ENCODE results near the gene ALLC. TPM values are rescaled to one million over a fixed set of nuclear protein-coding genes. Genes with fewer than 3 reads are reported as not detected.

Gene ALLC
- total and polyA plus RNA-seq, 4 donors, result 0.09 to 1.4 (median 0.74) TPM

DNA sequence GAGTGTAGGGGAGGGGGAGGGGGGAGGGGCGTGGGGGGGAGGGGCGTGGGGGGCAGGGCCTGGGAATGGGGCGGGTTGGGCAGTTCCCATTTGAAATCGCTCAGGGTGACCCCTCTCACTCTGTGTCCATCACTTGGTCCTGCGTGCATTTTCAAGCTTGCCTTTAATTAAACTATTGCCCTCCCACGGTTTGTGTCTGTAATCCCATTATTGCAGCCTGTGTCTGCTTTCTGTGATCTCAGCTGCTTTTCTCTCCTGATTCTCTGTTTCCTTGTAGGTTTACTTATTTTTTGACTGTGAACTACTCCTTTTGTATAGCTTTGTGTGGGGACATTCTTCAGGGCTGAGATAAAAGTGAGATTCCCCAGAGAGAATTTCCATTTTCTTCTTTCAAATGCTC is 46.7 kb downstream of the ALLC start (continued):
- TF ChIP-seq, protein P1, sequence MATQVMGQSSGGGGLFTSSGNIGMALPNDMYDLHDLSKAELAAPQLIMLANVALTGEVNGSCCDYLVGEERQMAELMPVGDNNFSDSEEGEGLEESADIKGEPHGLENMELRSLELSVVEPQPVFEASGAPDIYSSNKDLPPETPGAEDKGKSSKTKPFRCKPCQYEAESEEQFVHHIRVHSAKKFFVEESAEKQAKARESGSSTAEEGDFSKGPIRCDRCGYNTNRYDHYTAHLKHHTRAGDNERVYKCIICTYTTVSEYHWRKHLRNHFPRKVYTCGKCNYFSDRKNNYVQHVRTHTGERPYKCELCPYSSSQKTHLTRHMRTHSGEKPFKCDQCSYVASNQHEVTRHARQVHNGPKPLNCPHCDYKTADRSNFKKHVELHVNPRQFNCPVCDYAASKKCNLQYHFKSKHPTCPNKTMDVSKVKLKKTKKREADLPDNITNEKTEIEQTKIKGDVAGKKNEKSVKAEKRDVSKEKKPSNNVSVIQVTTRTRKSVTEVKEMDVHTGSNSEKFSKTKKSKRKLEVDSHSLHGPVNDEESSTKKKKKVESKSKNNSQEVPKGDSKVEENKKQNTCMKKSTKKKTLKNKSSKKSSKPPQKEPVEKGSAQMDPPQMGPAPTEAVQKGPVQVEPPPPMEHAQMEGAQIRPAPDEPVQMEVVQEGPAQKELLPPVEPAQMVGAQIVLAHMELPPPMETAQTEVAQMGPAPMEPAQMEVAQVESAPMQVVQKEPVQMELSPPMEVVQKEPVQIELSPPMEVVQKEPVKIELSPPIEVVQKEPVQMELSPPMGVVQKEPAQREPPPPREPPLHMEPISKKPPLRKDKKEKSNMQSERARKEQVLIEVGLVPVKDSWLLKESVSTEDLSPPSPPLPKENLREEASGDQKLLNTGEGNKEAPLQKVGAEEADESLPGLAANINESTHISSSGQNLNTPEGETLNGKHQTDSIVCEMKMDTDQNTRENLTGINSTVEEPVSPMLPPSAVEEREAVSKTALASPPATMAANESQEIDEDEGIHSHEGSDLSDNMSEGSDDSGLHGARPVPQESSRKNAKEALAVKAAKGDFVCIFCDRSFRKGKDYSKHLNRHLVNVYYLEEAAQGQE (IDR thresholded peaks at IDR 0.05), result no peak
- TF ChIP-seq FOXA1 (IDR thresholded peaks at IDR 0.05) (no peak), JUND (IDR thresholded peaks at IDR 0.05) (no peak)

DNA sequence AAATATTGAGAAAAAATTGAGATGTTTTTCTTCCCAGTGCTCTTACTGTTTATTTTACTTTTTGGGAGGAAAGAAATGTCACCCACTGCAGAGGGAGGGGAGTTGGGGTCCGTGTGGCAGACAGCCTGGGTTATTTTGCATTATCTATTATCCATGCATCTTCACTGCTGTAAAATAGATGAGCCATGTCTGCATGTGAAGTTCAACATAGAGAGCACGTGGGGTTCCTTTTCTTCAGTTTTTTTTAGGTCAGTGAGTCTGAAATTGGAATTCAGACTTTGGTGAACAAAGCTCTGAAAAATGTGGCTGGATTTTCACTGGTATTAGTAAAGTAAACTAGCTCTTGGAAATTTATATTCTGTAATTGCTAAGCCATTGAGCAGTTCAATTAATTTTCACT is 47.8 kb downstream of the ALLC start:
- peaks cover 0 to 6% (median 1%) of the 10 kb centered on the region in 4 donors for H3K4me1 ChIP-seq (ENCODE audit: control insufficient read depth in 4 of 4, insufficient read depth in 4 of 4, low read length in 3 of 4)
- WGBS, result 27% methylated on average over 2 of the region's 2 CpGs
- peaks cover 0 to 6% (median 2%) of the 10 kb centered on the region in 4 donors for H3K27me3 ChIP-seq (ENCODE audit: control insufficient read depth in 4 of 4, insufficient read depth in 4 of 4, low read length in 3 of 4)
- no peak overlapping the region for H3K9ac ChIP-seq (ENCODE audit: low read depth in 1 of 2, low read length in 2 of 2)
- no peak for DNase-seq (ENCODE audit: low spot score)
- peaks cover 0 to 2% (median 0%) of the 10 kb centered on the region in 4 donors for H3K36me3 ChIP-seq (ENCODE audit: control insufficient read depth in 4 of 4, insufficient read depth in 3 of 4, low read depth in 1 of 4, low read length in 3 of 4)
- H3K9me3 ChIP-seq (ENCODE audit: control insufficient read depth in 4 of 4, low read length in 3 of 4), result no peaks in the 10 kb centered on the region
- no peak overlapping the region for H3K27ac ChIP-seq (ENCODE audit: low read depth in 1 of 2, low read length in 2 of 2)
- TF ChIP-seq TAF1 (conservative IDR thresholded peaks at IDR 0.05) (no peak), EGR1 (IDR thresholded peaks at IDR 0.05; ENCODE audit: low read depth in 2 of 2) (no peak), SP1 (IDR thresholded peaks at IDR 0.05) (no peak), FOXA1 (IDR thresholded peaks at IDR 0.05) (no peak), JUND (IDR thresholded peaks at IDR 0.05) (no peak), HNF4A (conservative IDR thresholded peaks at IDR 0.05) (no peak), FOXA2 (IDR thresholded peaks at IDR 0.05) (no peak), HNF4G (IDR thresholded peaks at IDR 0.05) (no peak), RAD21 (IDR thresholded peaks at IDR 0.05) (no peak), GABPA (IDR thresholded peaks at IDR 0.05 in 1 of 2, conservative IDR thresholded peaks at IDR 0.05 in 1 of 2) (no peak), YY1 (IDR thresholded peaks at IDR 0.05) (no peak), RXRA (IDR thresholded peaks at IDR 0.05) (no peak)
- TF ChIP-seq, protein P2, sequence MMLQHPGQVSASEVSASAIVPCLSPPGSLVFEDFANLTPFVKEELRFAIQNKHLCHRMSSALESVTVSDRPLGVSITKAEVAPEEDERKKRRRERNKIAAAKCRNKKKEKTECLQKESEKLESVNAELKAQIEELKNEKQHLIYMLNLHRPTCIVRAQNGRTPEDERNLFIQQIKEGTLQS (IDR thresholded peaks at IDR 0.05), result no peak
- TF ChIP-seq, protein P3, sequence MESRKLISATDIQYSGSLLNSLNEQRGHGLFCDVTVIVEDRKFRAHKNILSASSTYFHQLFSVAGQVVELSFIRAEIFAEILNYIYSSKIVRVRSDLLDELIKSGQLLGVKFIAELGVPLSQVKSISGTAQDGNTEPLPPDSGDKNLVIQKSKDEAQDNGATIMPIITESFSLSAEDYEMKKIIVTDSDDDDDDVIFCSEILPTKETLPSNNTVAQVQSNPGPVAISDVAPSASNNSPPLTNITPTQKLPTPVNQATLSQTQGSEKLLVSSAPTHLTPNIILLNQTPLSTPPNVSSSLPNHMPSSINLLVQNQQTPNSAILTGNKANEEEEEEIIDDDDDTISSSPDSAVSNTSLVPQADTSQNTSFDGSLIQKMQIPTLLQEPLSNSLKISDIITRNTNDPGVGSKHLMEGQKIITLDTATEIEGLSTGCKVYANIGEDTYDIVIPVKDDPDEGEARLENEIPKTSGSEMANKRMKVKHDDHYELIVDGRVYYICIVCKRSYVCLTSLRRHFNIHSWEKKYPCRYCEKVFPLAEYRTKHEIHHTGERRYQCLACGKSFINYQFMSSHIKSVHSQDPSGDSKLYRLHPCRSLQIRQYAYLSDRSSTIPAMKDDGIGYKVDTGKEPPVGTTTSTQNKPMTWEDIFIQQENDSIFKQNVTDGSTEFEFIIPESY (IDR thresholded peaks at IDR 0.05), result no peak
- TF ChIP-seq, protein P4, sequence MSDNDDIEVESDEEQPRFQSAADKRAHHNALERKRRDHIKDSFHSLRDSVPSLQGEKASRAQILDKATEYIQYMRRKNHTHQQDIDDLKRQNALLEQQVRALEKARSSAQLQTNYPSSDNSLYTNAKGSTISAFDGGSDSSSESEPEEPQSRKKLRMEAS (IDR thresholded peaks at IDR 0.05), result no peak
- TF ChIP-seq, protein P1 (IDR thresholded peaks at IDR 0.05), result no peak
- H3K4me3 ChIP-seq (ENCODE audit: low read depth in 1 of 3, low read length in 3 of 3), result no peak overlapping the region

All from liver (tissue), 9 donors.